Mammary epithelial cell (primary cell): Measurements from ENCODE around the gene NOS3.
"Not testable (repeated sequence)": the region's sequence is repeated elsewhere in the genome, so short reads cannot be mapped to it uniquely, and the experiment has no call there.

Experiments
- CTCF ChIP-seq, 2 donors: IDR thresholded peaks in 1 of 2; conservative IDR thresholded peaks in 1 of 2; 2 replicates each; pipeline ENCODE4 v1.5.1; 2011 to 2012; ENCODE audit warnings: inconsistent platforms in 2 of 2, low read length in 2 of 2, mild to moderate bottlenecking in 2 of 2, control low read depth in 1 of 2, low read depth in 1 of 2; ENCODE audit not compliant: insufficient read depth in 1 of 2; ENCODE audit errors: extremely low read depth in 1 of 2
- EZH2 ChIP-seq: IDR thresholded peaks from 2 replicates; pipeline ENCODE4 v1.6.1; 2012; ENCODE audit warnings: low read length, inconsistent platforms, borderline replicate concordance

- not testable (repeated sequence) for TF ChIP-seq CTCF (conservative IDR thresholded peaks at IDR 0.05 in 1 of 2, IDR thresholded peaks at IDR 0.05 in 1 of 2; ENCODE audit: extremely low read depth in 1 of 2, insufficient read depth in 1 of 2, low read depth in 1 of 2, low read length in 2 of 2); EZH2
These were observed 36.9 kb downstream of the NOS3 start for GRCh38 chr7:151027728-151028130.
